IPS-20b (cell line): ENCODE measurements around the gene FLYWCH1.
"Not testable (repeated sequence)": the region's sequence is repeated elsewhere in the genome, so short reads cannot be mapped to it uniquely, and the experiment has no call there.

Source experiments
- H3K27ac ChIP-seq: one replicate; pipeline ENCODE4 v1.5.1; 2013; ENCODE audit warnings: low read length
- H3K27me3 ChIP-seq: 2 replicates; pipeline ENCODE4 v1.6.1; 2013; ENCODE audit warnings: mild to moderate bottlenecking, low read length, inconsistent platforms; ENCODE audit not compliant: insufficient read depth
- H3K36me3 ChIP-seq: 2 replicates; pipeline ENCODE4 v1.6.1; 2013; ENCODE audit warnings: low read depth, mild to moderate bottlenecking, inconsistent platforms, low read length, moderate library complexity; ENCODE audit not compliant: insufficient read depth
- H3K4me1 ChIP-seq: 2 replicates; pipeline ENCODE4 v1.6.1; 2013; ENCODE audit warnings: mild to moderate bottlenecking, control low read depth, inconsistent platforms, low read length, moderate library complexity; ENCODE audit not compliant: insufficient read depth
- H3K4me3 ChIP-seq: 2 replicates; pipeline ENCODE4 v1.5.1; 2013; ENCODE audit warnings: mild to moderate bottlenecking, low read length, inconsistent platforms
- H3K9ac ChIP-seq: 2 replicates; pipeline ENCODE4 v1.6.1; 2013; ENCODE audit warnings: low read depth, mild to moderate bottlenecking, inconsistent platforms, low read length, moderate library complexity
- H3K9me3 ChIP-seq: 2 replicates; pipeline ENCODE4 v1.6.1; 2013; ENCODE audit warnings: mild to moderate bottlenecking, low read depth, low read length, inconsistent platforms; ENCODE audit not compliant: insufficient read depth

FLYWCH1 gene

DNA sequence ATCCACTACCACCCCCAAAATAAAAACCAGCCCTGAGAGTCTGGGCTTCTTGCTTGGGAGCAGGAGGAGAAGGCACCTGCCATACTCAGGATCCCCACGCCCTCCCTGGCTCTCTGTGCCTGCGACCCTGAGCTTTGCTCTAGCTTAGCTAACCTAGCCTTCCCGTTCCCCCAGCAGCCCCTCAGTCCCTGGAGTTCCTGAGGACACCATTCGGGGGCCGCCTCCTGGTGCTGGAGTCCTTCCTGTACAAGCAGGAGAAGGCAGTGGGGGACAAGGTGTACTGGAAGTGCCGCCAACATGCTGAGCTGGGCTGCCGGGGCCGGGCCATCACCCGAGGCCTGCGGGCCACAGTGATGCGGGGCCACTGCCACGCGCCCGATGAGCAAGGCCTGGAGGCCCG, 18.5 kb downstream of the FLYWCH1 start:
- peaks cover 8% of the 10 kb centered on the region; the same call in 1 of the 2 replicates for H3K4me1 ChIP-seq
- peaks cover 3% of the 10 kb centered on the region; the same call in 1 of the 2 replicates for H3K36me3 ChIP-seq
- no peak overlapping the region for H3K27ac ChIP-seq
- H3K9me3 ChIP-seq, result no peaks in the 10 kb centered on the region
- no peak overlapping the region for H3K9ac ChIP-seq
- no peak overlapping the region for H3K4me3 ChIP-seq
- peaks cover 12% of the 10 kb centered on the region; the same call in 1 of the 2 replicates for H3K27me3 ChIP-seq

DNA sequence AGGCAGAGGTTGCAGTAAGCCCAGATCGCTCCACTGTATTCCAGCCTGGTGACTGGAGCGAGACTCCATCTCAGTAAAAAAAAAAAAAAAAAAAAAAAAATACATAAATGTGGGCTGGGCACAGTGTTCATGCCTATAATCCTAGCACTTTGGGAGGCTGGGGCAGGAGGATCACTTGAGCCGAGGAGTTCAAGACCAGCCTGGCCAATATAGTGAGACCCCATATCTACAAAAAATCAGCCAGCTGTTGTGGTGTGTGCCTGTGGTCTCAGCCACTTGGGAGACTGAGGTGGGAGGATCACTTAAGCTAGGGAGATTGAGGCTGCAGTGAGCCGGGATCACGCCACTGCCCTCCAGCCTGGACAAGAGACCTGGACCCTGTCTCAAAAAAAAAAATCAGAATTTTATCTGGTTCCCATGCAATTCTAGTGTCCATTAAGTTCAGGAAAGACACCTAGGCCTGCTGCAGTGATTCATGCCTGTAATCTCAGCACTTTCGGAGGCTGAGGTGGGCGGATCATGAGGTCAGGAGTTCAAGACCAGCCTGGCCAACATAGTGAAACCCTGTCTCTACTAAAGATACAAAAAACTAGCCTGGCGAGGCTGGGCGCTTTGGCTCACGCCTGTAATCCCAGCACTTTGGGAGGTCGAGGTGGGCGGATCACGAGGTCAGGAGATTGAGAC, 19.6 kb downstream of the FLYWCH1 start:
- not testable (repeated sequence) for H3K9me3 ChIP-seq, H3K9ac ChIP-seq, H3K4me1 ChIP-seq, H3K27ac ChIP-seq, H3K4me3 ChIP-seq, H3K36me3 ChIP-seq, H3K27me3 ChIP-seq

DNA sequence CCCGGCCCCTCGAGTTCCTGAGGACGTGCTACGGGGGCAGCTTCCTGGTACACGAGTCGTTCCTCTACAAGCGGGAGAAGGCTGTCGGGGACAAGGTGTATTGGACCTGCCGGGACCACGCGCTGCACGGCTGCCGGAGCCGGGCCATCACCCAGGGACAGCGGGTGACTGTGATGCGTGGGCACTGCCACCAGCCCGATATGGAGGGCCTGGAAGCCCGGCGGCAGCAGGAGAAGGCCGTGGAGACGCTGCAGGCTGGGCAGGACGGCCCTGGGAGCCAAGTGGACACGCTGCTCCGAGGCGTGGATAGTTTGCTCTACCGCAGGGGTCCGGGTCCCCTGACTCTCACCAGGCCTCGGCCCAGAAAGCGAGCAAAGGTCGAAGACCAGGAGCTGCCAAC, 21.4 kb downstream of the FLYWCH1 start:
- Histone ChIP-seq H3K4me3 (no peak overlapping the region), H3K27ac (no peak overlapping the region), H3K27me3 (no peaks in the 10 kb centered on the region), H3K36me3 (peaks cover 3% of the 10 kb centered on the region; the same call in 1 of the 2 replicates), H3K4me1 (peaks cover 4% of the 10 kb centered on the region; the same call in 1 of the 2 replicates), H3K9ac (no peak overlapping the region), H3K9me3 (no peaks in the 10 kb centered on the region)

DNA sequence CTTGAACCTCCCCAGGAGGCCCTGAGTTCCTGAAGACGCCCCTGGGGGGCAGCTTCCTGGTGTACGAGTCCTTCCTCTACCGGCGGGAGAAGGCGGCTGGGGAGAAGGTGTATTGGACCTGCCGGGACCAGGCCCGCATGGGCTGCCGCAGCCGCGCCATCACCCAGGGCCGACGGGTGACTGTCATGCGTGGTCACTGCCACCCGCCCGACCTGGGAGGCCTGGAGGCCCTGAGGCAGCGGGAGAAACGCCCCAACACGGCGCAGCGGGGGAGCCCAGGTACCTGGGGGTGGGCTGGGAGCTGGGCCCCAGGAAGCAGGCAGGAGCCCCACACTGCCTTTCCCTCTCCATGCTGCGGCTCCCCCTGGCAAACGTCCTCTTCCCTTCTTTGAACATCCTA, 22.0 kb downstream of the FLYWCH1 start:
- Histone ChIP-seq H3K27me3 (no peaks in the 10 kb centered on the region), H3K9ac (no peak overlapping the region), H3K4me1 (no peaks in the 10 kb centered on the region), H3K9me3 (no peaks in the 10 kb centered on the region), H3K4me3 (no peak overlapping the region), H3K27ac (no peak overlapping the region), H3K36me3 (peaks cover 3% of the 10 kb centered on the region; the same call in 1 of the 2 replicates)

DNA sequence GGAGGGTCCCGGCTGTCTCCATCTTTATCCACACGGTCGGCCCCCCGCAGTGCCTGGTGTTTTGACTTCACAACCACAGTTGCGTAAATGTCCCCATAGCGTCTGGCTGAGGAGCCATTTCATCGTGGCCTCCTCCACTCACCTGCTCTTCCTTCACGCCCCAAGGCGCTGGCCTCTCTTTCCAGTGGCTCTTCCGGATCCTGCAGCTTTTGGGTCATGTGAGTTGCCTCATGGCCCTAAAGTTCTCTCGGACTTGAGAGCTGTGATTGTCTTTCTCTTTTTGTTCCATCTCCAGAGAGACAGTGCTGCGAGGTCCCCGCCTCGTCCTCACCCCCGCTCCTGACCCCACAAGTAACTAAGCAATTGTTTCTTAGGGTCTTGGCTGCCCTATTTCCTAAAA, 22.7 kb downstream of the FLYWCH1 start:
- H3K4me1 ChIP-seq, result no peaks in the 10 kb centered on the region
- no peak overlapping the region for H3K9ac ChIP-seq
- H3K27me3 ChIP-seq, result no peaks in the 10 kb centered on the region
- peaks cover 3% of the 10 kb centered on the region; the same call in 1 of the 2 replicates for H3K36me3 ChIP-seq
- no peaks in the 10 kb centered on the region for H3K9me3 ChIP-seq
- H3K4me3 ChIP-seq, result no peak overlapping the region
- H3K27ac ChIP-seq, result no peak overlapping the region

DNA sequence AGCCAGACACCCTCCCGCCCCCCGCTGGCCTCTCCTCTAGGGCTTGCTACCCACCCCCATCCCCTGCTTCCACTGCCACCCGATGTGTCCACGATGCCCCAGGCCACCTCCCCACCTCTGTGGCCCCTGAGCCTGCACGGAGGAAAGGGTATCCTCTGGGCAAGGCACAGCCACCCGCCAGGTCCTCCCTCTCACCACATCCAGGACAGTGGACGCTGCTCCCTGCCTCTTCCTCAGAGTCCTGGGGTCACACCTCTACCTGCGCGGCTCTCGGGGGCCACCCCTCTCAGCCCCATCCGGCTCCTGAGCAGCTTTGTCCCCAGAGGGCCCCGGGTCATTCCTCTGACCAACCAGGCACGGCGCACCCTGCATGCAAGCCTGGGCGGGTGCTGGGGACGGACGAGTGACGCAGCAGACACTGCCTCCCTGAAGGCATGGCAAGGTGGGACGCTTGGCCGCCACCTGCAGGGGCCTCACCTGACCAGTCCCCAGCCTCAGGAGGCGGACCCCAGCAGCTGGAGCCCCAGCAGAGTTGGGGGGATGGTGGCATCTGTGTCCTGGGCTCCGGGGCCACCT, 24.8 kb downstream of the FLYWCH1 start:
- Histone ChIP-seq H3K27me3 (no peaks in the 10 kb centered on the region), H3K27ac (no peak overlapping the region), H3K9me3 (no peaks in the 10 kb centered on the region), H3K36me3 (peaks cover 7% of the 10 kb centered on the region), H3K4me1 (no peaks in the 10 kb centered on the region), H3K4me3 (no peak overlapping the region), H3K9ac (no peak overlapping the region)

DNA sequence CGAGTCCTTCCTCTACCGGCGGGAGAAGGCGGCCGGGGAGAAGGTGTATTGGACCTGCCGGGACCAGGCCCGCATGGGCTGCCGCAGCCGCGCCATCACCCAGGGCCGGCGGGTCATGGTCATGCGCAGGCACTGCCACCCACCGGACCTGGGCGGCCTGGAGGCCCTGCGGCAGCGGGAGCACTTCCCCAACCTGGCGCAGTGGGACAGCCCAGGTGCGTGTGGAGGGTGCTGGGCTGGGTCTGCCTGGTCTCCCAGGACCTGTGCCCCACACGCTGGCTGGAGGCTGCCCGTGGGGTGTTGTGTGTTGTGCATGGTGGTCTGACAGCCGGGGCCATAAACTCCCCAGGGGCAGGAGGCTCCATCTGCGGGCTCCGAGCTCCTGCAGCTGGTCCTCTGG, 25.4 kb downstream of the FLYWCH1 start:
- H3K36me3 ChIP-seq, result peaks cover 7% of the 10 kb centered on the region

DNA sequence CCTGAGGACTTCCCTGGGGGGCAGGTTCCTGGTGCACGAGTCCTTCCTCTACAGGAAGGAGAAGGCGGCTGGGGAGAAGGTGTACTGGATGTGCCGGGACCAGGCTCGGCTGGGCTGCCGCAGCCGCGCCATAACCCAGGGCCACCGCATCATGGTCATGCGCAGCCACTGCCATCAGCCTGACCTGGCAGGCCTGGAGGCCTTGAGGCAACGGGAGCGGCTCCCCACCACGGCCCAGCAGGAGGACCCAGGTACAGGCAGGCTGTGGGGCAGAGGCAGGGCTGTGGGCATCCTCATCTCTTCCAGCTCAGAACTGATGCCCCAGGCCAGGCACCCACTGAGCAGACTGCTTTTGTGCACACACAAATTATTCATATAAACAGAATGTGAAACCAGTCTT, 26.5 kb downstream of the FLYWCH1 start:
- Histone ChIP-seq H3K4me3 (no peak overlapping the region), H3K9me3 (no peaks in the 10 kb centered on the region), H3K27ac (no peak overlapping the region), H3K9ac (no peak overlapping the region), H3K27me3 (no peaks in the 10 kb centered on the region), H3K4me1 (no peaks in the 10 kb centered on the region), H3K36me3 (peaks cover 7% of the 10 kb centered on the region)

More for the DNA sequence above, 25.4 kb downstream of the FLYWCH1 start:
- H3K4me1 ChIP-seq, result no peaks in the 10 kb centered on the region
- H3K9ac ChIP-seq, result no peak overlapping the region
- no peaks in the 10 kb centered on the region for H3K27me3 ChIP-seq
- no peak overlapping the region for H3K27ac ChIP-seq
- no peak overlapping the region for H3K4me3 ChIP-seq
- H3K9me3 ChIP-seq, result no peaks in the 10 kb centered on the region

DNA sequence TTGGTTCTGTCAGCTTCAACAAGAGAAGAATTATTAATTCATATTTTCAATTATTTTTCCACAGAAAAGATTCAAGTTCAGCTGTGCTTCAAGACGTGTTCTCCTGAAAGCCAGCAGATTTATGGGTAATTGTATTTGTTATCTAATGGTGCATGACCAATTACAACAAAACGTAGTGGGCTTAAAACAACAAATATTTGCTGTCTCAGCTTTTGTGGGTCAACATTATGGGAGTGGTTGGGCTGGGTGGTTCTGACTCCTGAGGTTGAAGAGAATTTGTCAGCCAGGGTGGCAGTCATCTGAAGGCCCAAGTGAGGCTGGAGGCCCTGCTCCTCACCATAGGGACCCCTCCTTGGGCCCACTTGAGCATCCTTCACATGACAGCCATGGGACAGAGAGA, 28.2 kb downstream of the FLYWCH1 start:
- H3K4me3 ChIP-seq, result no peak overlapping the region
- H3K27ac ChIP-seq, result no peak overlapping the region
- H3K4me1 ChIP-seq, result no peaks in the 10 kb centered on the region
- no peaks in the 10 kb centered on the region for H3K9me3 ChIP-seq
- no peak overlapping the region for H3K9ac ChIP-seq
- peaks cover 7% of the 10 kb centered on the region for H3K36me3 ChIP-seq
- H3K27me3 ChIP-seq, result no peaks in the 10 kb centered on the region

DNA sequence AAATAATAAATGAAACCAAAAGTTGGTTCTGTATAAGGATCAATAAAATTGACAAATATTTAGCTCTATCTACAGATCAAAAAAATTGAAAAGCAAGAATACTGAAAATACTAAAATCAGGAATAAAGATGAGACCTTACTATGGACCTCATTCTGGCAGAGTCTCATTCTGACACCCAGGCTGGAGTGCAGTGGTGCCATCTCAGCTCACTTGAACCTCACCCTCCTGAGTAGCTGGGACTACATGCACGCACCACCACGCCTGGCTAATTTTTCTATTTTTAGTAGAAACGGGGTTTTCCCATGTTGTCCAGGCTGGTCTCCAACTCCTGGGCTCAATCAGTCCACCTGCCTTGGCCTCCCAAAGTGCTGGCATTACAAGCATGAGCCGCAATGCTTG, 30.3 kb downstream of the FLYWCH1 start:
- Histone ChIP-seq H3K9me3 (no peaks in the 10 kb centered on the region), H3K27me3 (no peaks in the 10 kb centered on the region), H3K27ac (no peak overlapping the region), H3K9ac (no peak overlapping the region), H3K36me3 (peaks cover 7% of the 10 kb centered on the region), H3K4me3 (no peak overlapping the region), H3K4me1 (no peaks in the 10 kb centered on the region)

DNA sequence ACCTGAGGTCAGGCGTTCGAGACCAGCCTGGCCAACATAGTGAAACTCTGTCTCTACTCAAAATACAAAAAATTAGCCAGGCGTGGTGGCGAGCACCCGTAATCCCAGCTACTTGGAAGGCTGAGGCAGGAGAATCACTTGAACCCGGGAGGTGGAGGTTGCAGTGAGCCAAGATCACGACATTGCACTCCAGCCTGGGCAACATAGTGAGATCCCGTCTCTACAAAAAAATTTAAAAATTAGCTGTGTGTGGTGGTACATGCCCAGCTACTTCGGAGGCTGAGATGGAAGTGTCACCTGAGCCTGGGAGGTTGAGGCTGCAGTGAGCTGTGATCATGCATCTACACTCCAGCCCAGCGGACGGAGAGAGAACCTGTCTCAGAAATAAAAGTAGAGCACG, 32.0 kb downstream of the FLYWCH1 start:
- not testable (repeated sequence) for H3K27me3 ChIP-seq, H3K4me1 ChIP-seq, H3K4me3 ChIP-seq, H3K9me3 ChIP-seq, H3K27ac ChIP-seq, H3K36me3 ChIP-seq, H3K9ac ChIP-seq

DNA sequence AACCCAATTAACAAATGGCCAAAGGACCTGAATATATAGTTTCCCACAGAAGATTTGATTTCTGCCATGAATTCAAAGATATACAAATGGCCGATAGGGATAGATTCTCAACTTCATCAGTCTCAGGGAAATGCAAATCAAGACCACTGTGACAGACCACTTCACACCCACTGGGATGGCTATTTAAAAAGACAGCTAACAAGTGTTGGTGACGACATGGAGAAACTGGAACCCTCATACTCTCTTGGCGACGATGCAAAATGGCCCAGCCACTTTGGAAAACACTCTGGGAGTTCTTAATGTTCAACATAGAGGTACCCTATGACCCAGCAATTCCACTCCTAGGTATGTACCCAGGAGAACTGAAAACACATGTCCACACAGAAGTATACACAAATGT, 34.9 kb downstream of the FLYWCH1 start:
- no peaks in the 10 kb centered on the region for H3K27me3 ChIP-seq
- no peaks in the 10 kb centered on the region for H3K4me1 ChIP-seq
- H3K4me3 ChIP-seq, result no peak overlapping the region
- H3K9me3 ChIP-seq, result no peaks in the 10 kb centered on the region
- no peaks in the 10 kb centered on the region for H3K36me3 ChIP-seq
- H3K27ac ChIP-seq, result no peak overlapping the region
- H3K9ac ChIP-seq, result no peak overlapping the region
